ENCODE results near the gene NAP1L4. TPM values are rescaled to one million over a fixed set of nuclear protein-coding genes. Genes with fewer than 3 reads are reported as not detected.

Gene NAP1L4
- total RNA-seq, 1 experiment from 2014 or later = 189 TPM

DNA sequence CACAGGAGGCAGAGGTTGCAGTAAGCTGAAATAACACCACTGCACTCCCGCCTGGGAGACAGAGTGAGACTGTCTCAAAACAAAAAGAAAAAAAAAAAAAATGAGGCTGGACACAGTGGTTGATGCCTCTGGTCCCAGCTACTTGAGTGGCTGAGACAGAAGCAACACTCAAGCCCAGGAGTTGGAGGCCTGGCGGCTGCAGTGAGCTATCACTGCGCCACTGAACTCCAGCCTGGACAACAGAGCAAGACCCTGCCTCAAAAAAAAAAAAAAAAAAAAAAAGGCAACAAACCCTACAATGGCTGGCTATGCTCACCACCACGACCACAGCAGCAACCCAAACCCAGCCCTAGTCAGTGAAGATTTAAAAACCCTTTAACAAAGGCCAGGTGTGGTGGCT lies 8.2 kb downstream of the NAP1L4 start:
- Mint-ChIP-seq H3K27me3 (ENCODE audit: low read depth) (no peaks in the 10 kb centered on the region), H3K27ac (peak overlapping the region; percentile 48; the same call in 1 of the 2 replicates), H3K4me1 (peaks cover 26% of the 10 kb centered on the region), H3K9me3 (no peaks in the 10 kb centered on the region), H3K4me3 (no peak overlapping the region), H3K36me3 (peaks cover 18% of the 10 kb centered on the region)
- DNase-seq (ENCODE audit: low spot score) (no peak), ATAC-seq (no peak)
- POLR2A ChIA-PET = interaction anchor here (1.0 kb wide), 1 partner anchor 8 kb away, joined by 3 read pairs; the partner anchor contains the start of gene NAP1L4
- TF ChIP-seq ZNF121 (CRISPR knock-in tag; IDR thresholded peaks at IDR 0.05) (0 out of 2 replicates have a peak, but pooled peaks have one; percentile 24), ELF4 (CRISPR knock-in tag; IDR thresholded peaks at IDR 0.05; ENCODE audit: low read depth) (no peak), TCF7 (CRISPR knock-in tag; IDR thresholded peaks at IDR 0.05; ENCODE audit: low read depth) (no peak), ZNF317 (CRISPR knock-in tag; IDR thresholded peaks at IDR 0.05; ENCODE audit: borderline replicate concordance, low read depth) (no peak), IRF2 (CRISPR knock-in tag; IDR thresholded peaks at IDR 0.05; ENCODE audit: borderline replicate concordance, low read depth) (no peak)
- TF ChIP-seq, protein P1, sequence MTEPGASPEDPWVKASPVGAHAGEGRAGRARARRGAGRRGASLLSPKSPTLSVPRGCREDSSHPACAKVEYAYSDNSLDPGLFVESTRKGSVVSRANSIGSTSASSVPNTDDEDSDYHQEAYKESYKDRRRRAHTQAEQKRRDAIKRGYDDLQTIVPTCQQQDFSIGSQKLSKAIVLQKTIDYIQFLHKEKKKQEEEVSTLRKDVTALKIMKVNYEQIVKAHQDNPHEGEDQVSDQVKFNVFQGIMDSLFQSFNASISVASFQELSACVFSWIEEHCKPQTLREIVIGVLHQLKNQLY (CRISPR knock-in tag; IDR thresholded peaks at IDR 0.05) = no peak
- CTCF ChIA-PET = interaction anchor here (0.6 kb wide), 1 partner anchor 564 kb away, joined by 4 read pairs; no protein-coding TSS in a partner anchor

DNA sequence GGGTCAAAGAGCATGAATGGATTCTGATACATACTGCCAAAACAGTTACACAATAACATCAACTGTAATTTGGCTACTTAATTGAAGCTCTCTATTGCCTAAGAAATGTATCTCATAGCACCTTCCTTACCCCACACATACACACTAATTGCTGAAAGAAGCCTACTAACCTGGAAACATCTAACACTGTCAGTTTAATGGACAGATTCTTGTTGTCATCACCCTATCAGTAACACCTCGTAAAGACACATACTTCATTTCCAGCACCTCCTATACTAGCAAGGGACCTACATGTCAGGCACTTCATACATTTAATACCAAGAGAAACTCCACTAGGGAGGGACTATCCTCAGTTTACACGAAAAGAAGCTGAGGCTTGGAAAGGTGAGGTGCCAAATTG lies 9.9 kb downstream of the NAP1L4 start:
- H3K27ac Mint-ChIP-seq = no peak overlapping the region; the same call in 1 of the 2 replicates
- ATAC-seq (no peak), DNase-seq (ENCODE audit: low spot score) (no peak)
- TF ChIP-seq ZNF232 (CRISPR knock-in tag; IDR thresholded peaks at IDR 0.05) (no peak), ZNF396 (CRISPR knock-in tag; IDR thresholded peaks at IDR 0.05; ENCODE audit: borderline replicate concordance) (no peak), TEAD1 (CRISPR knock-in tag; IDR thresholded peaks at IDR 0.05) (no peak), EMX1 (CRISPR knock-in tag; IDR thresholded peaks at IDR 0.05) (no peak), ZNF138 (CRISPR knock-in tag; conservative IDR thresholded peaks at IDR 0.05) (no peak), JAZF1 (CRISPR knock-in tag; IDR thresholded peaks at IDR 0.05) (no peak), CREM (CRISPR knock-in tag; IDR thresholded peaks at IDR 0.05) (no peak), ZNF121 (CRISPR knock-in tag; IDR thresholded peaks at IDR 0.05) (no peak)
- TF ChIP-seq, protein P2, sequence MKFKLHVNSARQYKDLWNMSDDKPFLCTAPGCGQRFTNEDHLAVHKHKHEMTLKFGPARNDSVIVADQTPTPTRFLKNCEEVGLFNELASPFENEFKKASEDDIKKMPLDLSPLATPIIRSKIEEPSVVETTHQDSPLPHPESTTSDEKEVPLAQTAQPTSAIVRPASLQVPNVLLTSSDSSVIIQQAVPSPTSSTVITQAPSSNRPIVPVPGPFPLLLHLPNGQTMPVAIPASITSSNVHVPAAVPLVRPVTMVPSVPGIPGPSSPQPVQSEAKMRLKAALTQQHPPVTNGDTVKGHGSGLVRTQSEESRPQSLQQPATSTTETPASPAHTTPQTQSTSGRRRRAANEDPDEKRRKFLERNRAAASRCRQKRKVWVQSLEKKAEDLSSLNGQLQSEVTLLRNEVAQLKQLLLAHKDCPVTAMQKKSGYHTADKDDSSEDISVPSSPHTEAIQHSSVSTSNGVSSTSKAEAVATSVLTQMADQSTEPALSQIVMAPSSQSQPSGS (CRISPR knock-in tag; IDR thresholded peaks at IDR 0.05; ENCODE audit: borderline replicate concordance, low read depth) = no peak
- TF ChIP-seq, protein P3, sequence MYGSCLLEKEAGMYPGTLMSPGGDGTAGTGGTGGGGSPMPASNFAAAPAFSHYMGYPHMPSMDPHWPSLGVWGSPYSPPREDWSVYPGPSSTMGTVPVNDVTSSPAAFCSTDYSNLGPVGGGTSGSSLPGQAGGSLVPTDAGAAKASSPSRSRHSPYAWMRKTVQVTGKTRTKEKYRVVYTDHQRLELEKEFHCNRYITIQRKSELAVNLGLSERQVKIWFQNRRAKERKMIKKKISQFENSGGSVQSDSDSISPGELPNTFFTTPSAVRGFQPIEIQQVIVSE (CRISPR knock-in tag; IDR thresholded peaks at IDR 0.05; ENCODE audit: borderline replicate concordance) = no peak
- TF ChIP-seq, protein P4, sequence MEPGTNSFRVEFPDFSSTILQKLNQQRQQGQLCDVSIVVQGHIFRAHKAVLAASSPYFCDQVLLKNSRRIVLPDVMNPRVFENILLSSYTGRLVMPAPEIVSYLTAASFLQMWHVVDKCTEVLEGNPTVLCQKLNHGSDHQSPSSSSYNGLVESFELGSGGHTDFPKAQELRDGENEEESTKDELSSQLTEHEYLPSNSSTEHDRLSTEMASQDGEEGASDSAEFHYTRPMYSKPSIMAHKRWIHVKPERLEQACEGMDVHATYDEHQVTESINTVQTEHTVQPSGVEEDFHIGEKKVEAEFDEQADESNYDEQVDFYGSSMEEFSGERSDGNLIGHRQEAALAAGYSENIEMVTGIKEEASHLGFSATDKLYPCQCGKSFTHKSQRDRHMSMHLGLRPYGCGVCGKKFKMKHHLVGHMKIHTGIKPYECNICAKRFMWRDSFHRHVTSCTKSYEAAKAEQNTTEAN (CRISPR knock-in tag; IDR thresholded peaks at IDR 0.05) = no peak
- TF ChIP-seq, protein P5, sequence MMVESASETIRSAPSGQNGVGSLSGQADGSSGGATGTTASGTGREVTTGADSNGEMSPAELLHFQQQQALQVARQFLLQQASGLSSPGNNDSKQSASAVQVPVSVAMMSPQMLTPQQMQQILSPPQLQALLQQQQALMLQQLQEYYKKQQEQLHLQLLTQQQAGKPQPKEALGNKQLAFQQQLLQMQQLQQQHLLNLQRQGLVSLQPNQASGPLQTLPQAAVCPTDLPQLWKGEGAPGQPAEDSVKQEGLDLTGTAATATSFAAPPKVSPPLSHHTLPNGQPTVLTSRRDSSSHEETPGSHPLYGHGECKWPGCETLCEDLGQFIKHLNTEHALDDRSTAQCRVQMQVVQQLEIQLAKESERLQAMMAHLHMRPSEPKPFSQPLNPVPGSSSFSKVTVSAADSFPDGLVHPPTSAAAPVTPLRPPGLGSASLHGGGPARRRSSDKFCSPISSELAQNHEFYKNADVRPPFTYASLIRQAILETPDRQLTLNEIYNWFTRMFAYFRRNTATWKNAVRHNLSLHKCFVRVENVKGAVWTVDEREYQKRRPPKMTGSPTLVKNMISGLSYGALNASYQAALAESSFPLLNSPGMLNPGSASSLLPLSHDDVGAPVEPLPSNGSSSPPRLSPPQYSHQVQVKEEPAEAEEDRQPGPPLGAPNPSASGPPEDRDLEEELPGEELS (CRISPR knock-in tag; IDR thresholded peaks at IDR 0.05) = no peak
- TF ChIP-seq, protein P6, sequence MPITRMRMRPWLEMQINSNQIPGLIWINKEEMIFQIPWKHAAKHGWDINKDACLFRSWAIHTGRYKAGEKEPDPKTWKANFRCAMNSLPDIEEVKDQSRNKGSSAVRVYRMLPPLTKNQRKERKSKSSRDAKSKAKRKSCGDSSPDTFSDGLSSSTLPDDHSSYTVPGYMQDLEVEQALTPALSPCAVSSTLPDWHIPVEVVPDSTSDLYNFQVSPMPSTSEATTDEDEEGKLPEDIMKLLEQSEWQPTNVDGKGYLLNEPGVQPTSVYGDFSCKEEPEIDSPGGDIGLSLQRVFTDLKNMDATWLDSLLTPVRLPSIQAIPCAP (CRISPR knock-in tag; IDR thresholded peaks at IDR 0.05) = no peak
- TF ChIP-seq, protein P7, sequence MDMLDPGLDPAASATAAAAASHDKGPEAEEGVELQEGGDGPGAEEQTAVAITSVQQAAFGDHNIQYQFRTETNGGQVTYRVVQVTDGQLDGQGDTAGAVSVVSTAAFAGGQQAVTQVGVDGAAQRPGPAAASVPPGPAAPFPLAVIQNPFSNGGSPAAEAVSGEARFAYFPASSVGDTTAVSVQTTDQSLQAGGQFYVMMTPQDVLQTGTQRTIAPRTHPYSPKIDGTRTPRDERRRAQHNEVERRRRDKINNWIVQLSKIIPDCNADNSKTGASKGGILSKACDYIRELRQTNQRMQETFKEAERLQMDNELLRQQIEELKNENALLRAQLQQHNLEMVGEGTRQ (CRISPR knock-in tag; IDR thresholded peaks at IDR 0.05) = no peak
- TF ChIP-seq, protein P8, sequence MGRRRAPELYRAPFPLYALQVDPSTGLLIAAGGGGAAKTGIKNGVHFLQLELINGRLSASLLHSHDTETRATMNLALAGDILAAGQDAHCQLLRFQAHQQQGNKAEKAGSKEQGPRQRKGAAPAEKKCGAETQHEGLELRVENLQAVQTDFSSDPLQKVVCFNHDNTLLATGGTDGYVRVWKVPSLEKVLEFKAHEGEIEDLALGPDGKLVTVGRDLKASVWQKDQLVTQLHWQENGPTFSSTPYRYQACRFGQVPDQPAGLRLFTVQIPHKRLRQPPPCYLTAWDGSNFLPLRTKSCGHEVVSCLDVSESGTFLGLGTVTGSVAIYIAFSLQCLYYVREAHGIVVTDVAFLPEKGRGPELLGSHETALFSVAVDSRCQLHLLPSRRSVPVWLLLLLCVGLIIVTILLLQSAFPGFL (CRISPR knock-in tag; IDR thresholded peaks at IDR 0.05; ENCODE audit: borderline replicate concordance) = no peak
- peaks cover 25% of the 10 kb centered on the region for H3K36me3 Mint-ChIP-seq
- POLR2A ChIA-PET = no interaction called here
- CTCF ChIA-PET = no interaction called here
- no peaks in the 10 kb centered on the region for H3K27me3 Mint-ChIP-seq (ENCODE audit: low read depth)
- H3K4me1 Mint-ChIP-seq = peaks cover 13% of the 10 kb centered on the region
- H3K9me3 Mint-ChIP-seq = no peaks in the 10 kb centered on the region
- H3K4me3 Mint-ChIP-seq = no peak overlapping the region

Measured in WTC11 (cell line).